HepG2 (cell line): ENCODE measurements around the gene FAS. TPM values are rescaled to one million over a fixed set of nuclear protein-coding genes. Genes with fewer than 3 reads are reported as not detected.

Experiments
- AFF4 ChIP-seq: sonication (generic); formaldehyde crosslinking; IDR thresholded peaks from 2 replicates; pipeline ENCODE4 v1.4.0; 2020; ENCODE audit warnings: missing genetic modification reagents
- CEBPB ChIP-seq: IDR thresholded peaks from 2 replicates; pipeline ENCODE4 v1.6.1; 2011; ENCODE audit warnings: low read depth, low read length, improper control_type of control experiment, borderline replicate concordance
- GMEB1 ChIP-seq: sonication (generic); formaldehyde crosslinking; IDR thresholded peaks from 2 replicates; pipeline ENCODE4 v1.5.1; 2020; ENCODE audit warnings: missing genetic modification reagents, mild to moderate bottlenecking, borderline replicate concordance
- HDAC1 ChIP-seq: sonication (generic); formaldehyde crosslinking; IDR thresholded peaks from 2 replicates; pipeline ENCODE4 v1.5.1; 2020; ENCODE audit warnings: mild to moderate bottlenecking, missing genetic modification reagents
- HIVEP1 ChIP-seq: sonication (generic); formaldehyde crosslinking; IDR thresholded peaks from 2 replicates; pipeline ENCODE4 v1.4.0; 2020; ENCODE audit warnings: mild to moderate bottlenecking, missing genetic modification reagents
- IRX3 ChIP-seq: sonication (generic); formaldehyde crosslinking; IDR thresholded peaks from 2 replicates; pipeline ENCODE4 v1.8.1; 2023; ENCODE audit warnings: mild to moderate bottlenecking, low read depth, missing genetic modification reagents, borderline replicate concordance
- PRPF4 ChIP-seq: fragments of 200-400 bp; formaldehyde crosslinking; IDR thresholded peaks from 2 replicates; pipeline ENCODE4 v1.6.1; 2016; ENCODE audit warnings: low read length, low read depth; ENCODE audit not compliant: poor library complexity, severe bottlenecking
- RBM22 ChIP-seq: fragments of 200-400 bp; formaldehyde crosslinking; optimal IDR thresholded peaks from 2 replicates; pipeline ENCODE3; 2017; ENCODE audit warnings: mild to moderate bottlenecking, low read length, moderate library complexity
- RXRB ChIP-seq: IDR thresholded peaks from 2 replicates; pipeline ENCODE4 v1.6.1; 2016; ENCODE audit warnings: borderline replicate concordance, missing genetic modification reagents, missing compliant biosample characterization
- SAFB2 ChIP-seq: sonication (generic); formaldehyde crosslinking; IDR thresholded peaks from 2 replicates; pipeline ENCODE4 v1.5.1; 2020; ENCODE audit warnings: missing genetic modification reagents, low read depth, mild to moderate bottlenecking, borderline replicate concordance
- ZBTB26 ChIP-seq: IDR thresholded peaks from 2 replicates; pipeline ENCODE4 v1.6.1; 2016; ENCODE audit warnings: missing compliant biosample characterization, missing genetic modification reagents, borderline replicate concordance
- ZFP91 ChIP-seq: sonication (generic); formaldehyde crosslinking; IDR thresholded peaks from 2 replicates; pipeline ENCODE4 v1.9.0; 2022; ENCODE audit warnings: missing genetic modification reagents, mild to moderate bottlenecking, borderline replicate concordance
- ZNF296 ChIP-seq: sonication (generic); formaldehyde crosslinking; conservative IDR thresholded peaks from 2 replicates; pipeline ENCODE4 v1.5.0; 2020; ENCODE audit warnings: mild to moderate bottlenecking, missing genetic modification reagents
- ZNF441 ChIP-seq: sonication (generic); formaldehyde crosslinking; IDR thresholded peaks from 2 replicates; pipeline ENCODE4 v1.7.0; 2021; ENCODE audit warnings: missing genetic modification reagents, borderline replicate concordance
- ZNF572 ChIP-seq: sonication (generic); formaldehyde crosslinking; IDR thresholded peaks from 2 replicates; pipeline ENCODE4 v1.5.1; 2020; ENCODE audit warnings: mild to moderate bottlenecking, missing genetic modification reagents
- ZNF800 ChIP-seq: sonication (generic); formaldehyde crosslinking; IDR thresholded peaks from 2 replicates; pipeline ENCODE4 v1.4.0; 2020; ENCODE audit warnings: missing genetic modification reagents
- ZSCAN20 ChIP-seq: sonication (generic); formaldehyde crosslinking; IDR thresholded peaks from 2 replicates; pipeline ENCODE4 v1.4.0; 2020; ENCODE audit warnings: missing genetic modification reagents, mild to moderate bottlenecking, borderline replicate concordance
- polyA plus RNA-seq, 8 experiments: library from polyadenylated mRNA; depleted of rRNA in 3 of 8; stranded (reverse) in 7 of 8; unstranded in 1 of 8; fragments of >200 nt; fragmentation: Illumina TruSeq in 4 of 8; extraction: Trizol in 4 of 8; gene quantifications; 2 replicates each; pipeline versions ENCODE4 v1.2.1 to v1.2.3, GENCODE V29; 2011 to 2016; ENCODE audit warnings: low read depth in 4 of 8, missing spikeins in 1 of 8, mixed read lengths in 1 of 8; ENCODE audit not compliant: insufficient read depth in 1 of 8
- total RNA-seq, 5 experiments: library from RNA; depleted of rRNA; stranded (reverse); fragments of >200 nt; fragmentation: Illumina TruSeq; extraction: Trizol; gene quantifications; 2 replicates each; pipeline ENCODE4 v1.2.3, GENCODE V29; 2016; ENCODE audit warnings: low read depth in 1 of 5

The FAS gene
- total and polyA plus RNA-seq, 2 of the 13 experiments (the other 11 are each of a cell fraction or from before 2014, with no cell fraction given): 5.9 to 17.9 TPM

- TF ChIP-seq HDAC1 (CRISPR knock-in tag) (peak; percentile 22; the same call in 1 of the 2 replicates), ZNF572 (peak; percentile 67), CEBPB (peak; percentile 72; the same call in 1 of the 2 replicates), ZFP91 (peak; percentile 84), ZSCAN20 (CRISPR knock-in tag) (no peak), RXRB (CRISPR knock-in tag) (0 out of 2 replicates have a peak, but pooled peaks have one; percentile 20), IRX3 (CRISPR knock-in tag) (no peak), ZNF800 (CRISPR knock-in tag) (peak; percentile 68; the same call in 1 of the 2 replicates), HIVEP1 (CRISPR knock-in tag) (no peak), PRPF4 (no peak), ZNF441 (CRISPR knock-in tag) (peak; percentile 60; the same call in 1 of the 2 replicates), AFF4 (CRISPR knock-in tag) (0 out of 2 replicates have a peak, but pooled peaks have one; percentile 28), GMEB1 (peak; percentile 61; the same call in 1 of the 2 replicates), ZNF296 (CRISPR knock-in tag) (0 out of 2 replicates have a peak, but pooled peaks have one; percentile 22), SAFB2 (peak; percentile 76; the same call in 1 of the 2 replicates), RBM22 (peak; percentile 39), ZBTB26 (CRISPR knock-in tag) (peak; percentile 28; the same call in 1 of the 2 replicates)
Measured at GRCh38 chr10:88990384-88991160, at the start of gene FAS (continued).
